Measurements from ENCODE around the gene VCL. TPM values are rescaled to one million over a fixed set of nuclear protein-coding genes. Genes with fewer than 3 reads are reported as not detected.
A peak's percentile ranks its signal among the peaks of the same experiment; 100 is the strongest.

Gene VCL
- total RNA-seq, 1 donor from 2014 or later: 107 TPM

- DNase-seq: peak; percentile 50
Measured at GRCh38 chr10:74078037-74078436, 80.1 kb downstream of the VCL start.

DNA sequence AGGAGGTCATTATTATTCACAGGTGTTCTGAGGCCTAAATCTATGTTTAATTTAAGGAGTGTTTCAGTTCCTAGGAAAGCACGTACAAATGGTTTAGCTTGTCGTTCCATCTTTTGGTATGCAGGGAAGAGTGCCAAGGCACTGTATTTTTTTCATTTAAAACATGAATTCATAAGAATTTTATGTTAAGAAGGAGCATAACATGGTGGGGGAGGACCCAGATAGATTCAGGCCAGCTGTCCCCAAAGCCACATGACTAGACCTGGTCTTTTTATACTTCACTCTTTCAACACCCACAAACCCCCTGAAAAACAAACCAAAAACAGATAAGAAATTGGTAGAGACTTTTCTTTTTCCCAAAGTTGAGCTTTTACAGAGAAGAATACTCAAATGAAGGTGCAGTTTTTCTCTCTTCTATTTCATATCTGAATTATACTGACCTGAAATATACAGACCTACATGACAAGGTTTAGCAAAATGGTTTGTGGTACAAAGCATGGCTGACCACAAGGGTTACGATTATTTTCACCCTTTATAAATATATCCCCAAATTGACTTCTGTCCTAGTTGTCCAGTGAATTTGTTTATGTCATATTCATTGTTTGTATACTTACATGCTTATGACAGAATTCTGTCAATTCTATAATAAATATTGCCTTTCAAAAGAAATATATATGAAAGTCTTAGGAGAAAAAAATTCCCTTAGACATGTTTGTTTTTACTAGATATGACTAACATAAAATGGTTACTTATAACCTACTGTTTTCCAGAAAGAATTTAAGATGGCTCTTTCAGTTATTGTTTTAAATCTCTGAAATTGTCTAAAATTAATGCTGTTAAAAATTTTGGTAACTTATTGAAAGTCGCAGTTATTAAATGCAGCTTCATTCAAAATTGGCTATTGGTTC is 81.4 kb downstream of the VCL start:
- DNase-seq: no peak

DNA sequence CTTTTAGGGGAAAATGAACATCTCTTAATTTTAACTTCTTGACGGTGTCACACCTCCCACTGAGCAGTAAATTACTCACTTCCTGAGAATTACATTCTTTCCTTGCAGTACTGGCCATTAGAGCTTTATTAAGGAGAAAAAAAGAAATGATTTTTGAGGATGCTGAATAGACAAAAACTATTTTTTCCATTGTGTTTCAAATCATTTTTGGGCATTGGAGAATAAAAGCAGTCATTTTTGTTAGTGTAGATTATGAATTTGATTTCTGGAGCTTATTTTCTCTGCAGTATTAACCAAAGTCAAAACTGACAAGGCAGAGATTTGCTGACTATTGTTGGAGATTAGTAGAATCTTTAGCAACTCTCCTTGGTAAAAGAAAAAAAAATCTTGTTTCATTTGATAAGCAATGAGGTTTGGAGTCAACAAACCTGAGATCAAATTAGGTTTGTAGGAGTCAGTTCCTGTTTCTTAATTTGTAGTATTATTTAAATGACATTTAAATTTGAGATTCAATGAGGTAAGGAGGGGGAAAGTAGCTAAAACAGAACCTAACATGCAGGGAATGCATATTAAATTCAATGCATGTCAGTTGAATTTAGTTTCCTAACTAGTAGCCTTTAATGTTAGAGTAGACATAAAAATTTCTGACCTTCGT is 82.1 kb downstream of the VCL start:
- DNase-seq: peak; percentile 54

GRCh38 chr10:74081192-74081803 is 83.4 kb downstream of the VCL start:
- DNase-seq: peak; percentile 80

DNA sequence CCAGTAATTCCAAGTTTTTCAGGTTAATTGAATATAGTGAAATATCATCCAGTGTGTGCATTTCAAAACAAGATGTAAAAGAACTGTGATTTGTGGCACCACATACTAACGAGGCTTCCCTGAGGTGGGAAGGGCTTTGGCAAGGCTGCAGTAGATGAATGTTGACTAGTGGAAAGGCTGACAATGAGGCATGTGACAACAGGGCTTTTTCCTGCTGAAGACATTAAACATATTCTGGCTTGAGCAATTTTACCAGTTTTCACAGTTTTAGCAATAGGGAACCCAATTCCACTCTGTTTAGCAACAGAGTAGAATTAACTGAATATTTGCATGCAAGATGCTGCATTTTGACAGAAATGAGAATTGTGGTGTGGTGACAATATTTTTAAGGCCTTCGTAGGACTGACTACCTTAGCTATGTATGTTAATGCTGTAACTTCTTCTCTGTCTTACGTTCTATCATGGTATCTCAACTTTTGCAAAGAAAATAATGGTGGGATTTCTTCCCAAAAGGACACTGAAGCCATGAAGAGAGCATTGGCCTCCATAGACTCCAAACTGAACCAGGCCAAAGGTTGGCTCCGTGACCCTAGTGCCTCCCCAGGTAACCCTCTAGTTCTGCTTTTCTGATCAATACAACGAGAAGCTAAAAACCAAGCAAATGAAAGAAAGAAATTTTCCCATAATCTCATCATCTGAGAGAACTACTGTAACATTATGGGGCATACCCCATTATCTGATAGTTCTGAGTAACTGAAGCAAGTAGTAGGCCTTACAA is 84.2 kb downstream of the VCL start:
- DNase-seq: no peak

DNA sequence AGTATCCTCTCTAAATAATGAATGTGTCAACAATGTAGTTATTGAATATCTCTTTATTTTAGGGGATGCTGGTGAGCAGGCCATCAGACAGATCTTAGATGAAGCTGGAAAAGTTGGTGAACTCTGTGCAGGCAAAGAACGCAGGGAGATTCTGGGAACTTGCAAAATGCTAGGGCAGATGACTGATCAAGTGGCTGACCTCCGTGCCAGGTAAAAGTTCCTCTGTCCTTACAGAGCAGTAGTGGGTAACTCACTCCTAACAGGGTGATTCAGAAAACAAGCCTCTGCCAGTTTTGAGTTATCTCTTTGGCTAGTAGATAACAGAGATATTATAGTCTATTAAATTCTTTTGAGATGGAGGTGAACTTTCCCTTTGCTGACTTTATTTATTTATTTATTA is 85.4 kb downstream of the VCL start:
- DNase-seq: no peak

GRCh38 chr10:74084955-74085354 is 87.0 kb downstream of the VCL start:
- DNase-seq: no peak

DNA sequence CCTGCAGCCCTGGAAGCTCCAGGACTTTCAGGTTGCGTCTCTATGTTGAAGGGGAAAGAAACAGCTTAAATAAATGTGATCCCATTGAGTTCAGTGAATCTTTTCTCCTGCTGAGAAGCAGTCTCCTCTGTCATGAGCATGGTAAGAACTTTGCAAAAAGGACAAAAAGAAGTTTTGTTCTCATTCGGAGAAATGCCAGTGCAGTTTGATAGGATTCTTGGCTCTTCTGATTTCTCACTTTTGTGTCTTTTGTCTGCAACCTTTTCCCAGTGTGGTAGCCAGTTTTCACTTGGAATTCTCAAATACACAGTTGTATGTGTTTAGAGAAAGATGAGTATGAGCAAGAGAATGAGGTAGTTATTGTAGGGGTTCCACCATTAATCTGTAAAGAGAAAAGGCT is 88.4 kb downstream of the VCL start:
- no peak for DNase-seq

GRCh38 chr10:74088722-74089121 is 90.8 kb downstream of the VCL start:
- DNase-seq: no peak

- no peak for DNase-seq
Measured at GRCh38 chr10:74092372-74092771, 94.5 kb downstream of the VCL start.

DNA sequence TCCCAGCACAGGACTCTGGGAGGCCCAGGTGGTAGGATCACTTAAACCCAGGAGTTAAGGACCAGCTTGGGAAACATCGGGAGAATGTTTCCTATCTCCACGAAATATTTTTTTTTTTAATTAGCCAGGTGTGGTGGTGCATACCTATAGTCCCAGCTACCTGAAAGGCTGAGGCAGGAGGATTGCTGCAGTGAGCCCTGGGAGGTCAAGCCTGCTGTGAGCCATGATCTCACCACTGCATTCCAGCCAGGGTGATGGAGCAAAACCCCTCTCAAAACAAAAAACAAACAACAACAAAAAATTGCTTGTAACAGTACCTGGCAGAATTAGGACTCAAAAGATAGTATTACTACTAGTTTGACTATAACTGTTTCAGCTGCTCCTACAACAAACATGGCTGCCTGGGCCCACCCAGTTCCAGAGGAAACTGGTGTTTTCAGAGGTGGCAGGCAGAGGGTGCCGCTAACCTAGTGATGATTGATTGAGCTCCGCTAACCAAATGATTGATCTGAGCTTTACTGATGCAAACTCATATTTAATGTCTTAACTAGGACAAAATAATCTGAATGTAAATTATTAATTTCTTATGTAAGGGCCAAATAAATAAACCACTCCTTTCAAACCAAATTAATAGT is 95.7 kb downstream of the VCL start:
- DNase-seq: no peak

DNA sequence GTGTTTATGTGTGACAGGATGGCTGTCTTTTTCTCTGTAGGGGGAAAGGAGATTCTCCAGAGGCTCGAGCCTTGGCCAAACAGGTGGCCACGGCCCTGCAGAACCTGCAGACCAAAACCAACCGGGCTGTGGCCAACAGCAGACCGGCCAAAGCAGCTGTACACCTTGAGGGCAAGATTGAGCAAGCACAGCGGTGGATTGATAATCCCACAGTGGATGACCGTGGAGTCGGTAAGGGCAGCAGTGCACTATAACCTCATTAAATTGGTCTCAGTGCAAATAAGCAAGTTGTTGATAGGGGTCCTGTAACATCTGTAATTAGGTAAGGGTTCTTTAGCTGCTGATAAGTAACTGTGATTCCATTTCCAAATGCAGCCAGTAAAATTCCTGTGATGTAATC is 96.3 kb downstream of the VCL start:
- no peak for DNase-seq

DNA sequence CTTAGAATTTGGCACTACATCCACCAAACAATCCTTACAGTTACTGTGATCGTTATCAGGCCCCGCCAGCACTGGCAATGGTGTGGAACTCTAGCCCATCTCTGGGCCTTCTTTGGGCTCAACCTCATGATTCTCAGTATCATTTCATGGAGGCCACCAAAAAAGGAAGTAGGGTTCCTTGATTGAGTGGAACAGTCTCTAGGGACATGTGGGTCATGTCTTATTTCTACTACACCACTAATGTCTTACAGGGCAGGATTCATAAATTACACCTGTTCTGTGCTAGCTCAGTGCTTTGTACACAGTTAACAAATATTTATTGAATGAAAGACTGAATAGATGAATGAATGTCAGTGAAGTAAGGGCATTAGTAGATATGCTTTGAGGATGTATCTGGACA is 98.9 kb downstream of the VCL start:
- DNase-seq: no peak

DNA sequence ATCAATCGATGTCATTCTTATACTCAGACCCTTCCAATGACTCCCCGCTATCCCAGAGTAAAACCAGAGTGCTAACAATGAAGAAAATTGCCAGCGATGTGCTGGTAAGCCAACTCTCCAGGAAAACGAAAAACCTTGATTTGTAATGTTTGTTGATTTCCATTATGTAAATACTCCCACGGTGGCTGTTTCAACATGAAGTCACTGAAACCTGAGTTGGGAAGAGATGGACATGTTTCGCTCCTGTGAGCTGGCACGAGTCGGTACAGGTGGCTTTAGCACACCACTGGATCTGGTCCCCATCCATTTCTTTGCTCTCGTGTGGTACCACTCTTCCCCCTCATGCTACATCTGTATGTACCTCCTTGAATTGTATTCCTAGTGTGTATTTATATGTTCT is 99.9 kb downstream of the VCL start:
- DNase-seq: no peak

GRCh38 chr10:74099420-74099819 is 101.5 kb downstream of the VCL start:
- DNase-seq: no peak

DNA sequence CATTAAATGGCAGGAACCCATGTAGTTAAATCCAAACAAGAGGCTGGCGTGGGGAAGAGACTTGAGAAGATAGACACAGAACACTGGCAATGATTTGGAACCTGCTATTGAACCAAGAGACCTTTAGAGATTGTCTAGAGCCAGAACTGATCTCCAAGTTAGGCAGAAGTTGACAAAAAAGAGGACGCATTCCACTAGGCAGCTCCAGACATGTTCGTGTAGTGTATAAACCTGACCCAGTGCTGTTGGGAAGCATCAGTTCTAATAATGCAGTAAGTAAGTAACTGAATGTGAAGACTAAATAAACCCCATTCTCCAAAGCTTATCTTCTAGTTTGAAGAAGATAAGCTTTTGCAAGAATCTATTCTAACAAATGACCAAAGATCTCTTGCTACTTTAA is 101.9 kb downstream of the VCL start:
- no peak for DNase-seq

DNA sequence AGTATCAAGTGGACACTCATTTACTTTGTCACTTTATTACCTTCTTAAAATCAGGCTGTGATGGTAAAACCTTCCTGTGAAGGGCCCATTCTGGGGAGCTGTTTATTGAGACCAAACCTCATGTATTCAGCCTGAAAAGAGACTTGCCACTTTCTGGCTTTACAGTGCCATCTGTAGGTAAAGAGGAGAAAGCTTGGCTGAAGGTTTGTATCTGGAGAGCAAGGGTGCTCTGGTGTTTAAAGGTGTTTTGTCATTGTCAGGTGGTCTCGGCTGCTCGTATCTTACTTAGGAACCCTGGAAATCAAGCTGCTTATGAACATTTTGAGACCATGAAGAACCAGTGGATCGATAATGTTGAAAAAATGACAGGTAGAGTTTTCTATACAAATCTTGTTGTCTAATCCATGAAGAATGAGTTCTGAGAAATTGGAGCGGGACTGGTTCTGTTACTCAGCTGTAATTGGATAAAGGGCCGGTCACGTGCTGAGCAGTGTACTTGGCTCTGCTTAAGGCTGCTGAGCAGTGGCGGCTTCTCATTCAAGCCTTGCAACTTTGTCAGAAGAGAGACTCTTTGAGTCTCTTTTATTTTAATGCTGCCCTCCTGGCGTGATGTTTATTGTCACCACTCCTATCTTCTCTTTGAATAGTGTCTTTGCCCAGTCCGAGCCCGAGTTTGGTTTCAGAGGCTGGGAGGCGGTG is 105.8 kb downstream of the VCL start:
- peak; percentile 61 for DNase-seq

DNA sequence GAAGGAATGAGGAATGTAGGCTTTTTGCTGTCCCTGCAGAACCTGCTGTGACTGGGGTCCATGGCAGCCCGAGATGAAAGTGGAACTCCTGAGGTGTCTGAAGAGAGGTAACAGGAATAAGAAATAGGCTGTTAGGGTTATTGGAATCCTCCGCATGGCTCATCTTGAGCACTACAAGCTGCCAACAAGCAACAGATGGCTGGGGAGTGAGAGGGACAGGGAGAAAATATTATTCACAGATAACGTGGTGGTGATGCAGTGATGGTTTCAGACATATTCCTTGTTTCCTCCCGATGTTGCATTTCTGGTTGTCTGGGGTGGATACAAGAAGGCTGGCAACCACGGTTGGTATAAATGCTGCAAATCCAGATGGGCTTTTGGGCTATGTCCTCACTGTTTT is 106.6 kb downstream of the VCL start:
- no peak for DNase-seq

DNA sequence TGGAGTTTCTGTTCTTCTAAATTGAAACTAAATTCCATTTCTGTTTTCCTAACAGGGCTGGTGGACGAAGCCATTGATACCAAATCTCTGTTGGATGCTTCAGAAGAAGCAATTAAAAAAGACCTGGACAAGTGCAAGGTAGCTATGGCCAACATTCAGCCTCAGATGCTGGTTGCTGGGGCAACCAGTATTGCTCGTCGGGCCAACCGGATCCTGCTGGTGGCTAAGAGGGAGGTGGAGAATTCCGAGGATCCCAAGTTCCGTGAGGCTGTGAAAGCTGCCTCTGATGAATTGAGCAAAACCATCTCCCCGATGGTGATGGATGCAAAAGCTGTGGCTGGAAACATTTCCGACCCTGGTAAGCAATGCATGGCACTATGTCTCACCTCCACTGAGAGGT is 107.1 kb downstream of the VCL start:
- DNase-seq: no peak

GRCh38 chr10:74107391-74107790 is 109.5 kb downstream of the VCL start:
- DNase-seq: no peak

- no peak for DNase-seq
Measured at GRCh38 chr10:74109452-74109851, 111.5 kb downstream of the VCL start.

GRCh38 chr10:74110120-74110519 is 112.2 kb downstream of the VCL start:
- DNase-seq: no peak
